HG02623 (cell line): ENCODE measurements around the gene PODNL1.
"Not testable (repeated sequence)": the region's sequence is repeated elsewhere in the genome, so short reads cannot be mapped to it uniquely, and the experiment has no call there.

Source experiments
- ATAC-seq: cut with Tn5 transposase; IDR thresholded peaks from one replicate; pipeline ENCODE4 v1.9.1; 2021; ENCODE audit warnings: moderate library complexity; ENCODE audit not compliant: unreplicated experiment

Gene PODNL1

DNA sequence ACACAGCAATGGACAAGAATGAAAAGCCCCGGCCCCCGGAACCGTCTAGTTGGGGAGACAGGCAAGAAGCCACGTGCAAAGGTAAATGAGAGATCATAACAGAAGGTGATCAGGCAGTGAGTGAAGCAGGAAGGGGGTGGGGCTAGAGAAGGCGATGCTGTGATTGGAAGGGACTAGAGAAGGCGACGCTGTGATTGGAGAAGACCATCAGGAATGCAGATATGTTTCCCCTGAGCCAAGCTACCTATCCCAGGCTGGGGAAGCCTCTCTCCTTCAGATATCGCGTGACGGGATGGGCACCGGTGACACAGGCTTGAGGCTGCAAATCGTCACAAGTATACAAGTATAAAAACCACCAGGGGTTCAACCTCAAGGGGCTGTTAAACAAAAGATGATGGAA, 35.9 kb upstream of the PODNL1 start:
- no peak for ATAC-seq

DNA sequence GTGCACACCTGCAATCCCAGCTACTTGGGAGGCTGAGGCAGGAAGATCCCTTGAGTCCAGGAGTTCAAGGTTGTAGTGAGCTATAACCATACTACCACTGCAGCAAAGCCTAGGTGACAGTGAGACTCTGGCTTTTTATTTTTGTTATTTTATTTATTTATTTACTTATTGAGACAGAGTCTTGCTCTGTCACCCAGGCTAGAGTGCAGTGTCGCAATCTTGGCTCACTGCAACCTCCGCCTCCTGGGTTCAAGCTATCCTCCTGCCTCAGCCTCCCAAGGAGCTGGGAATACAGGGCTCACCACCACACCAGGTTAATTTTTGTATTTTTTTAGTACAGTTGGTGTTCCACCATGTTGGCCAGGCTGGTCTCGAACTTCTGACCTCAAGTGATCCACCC, 35.3 kb upstream of the PODNL1 start:
- not testable (repeated sequence) for ATAC-seq

DNA sequence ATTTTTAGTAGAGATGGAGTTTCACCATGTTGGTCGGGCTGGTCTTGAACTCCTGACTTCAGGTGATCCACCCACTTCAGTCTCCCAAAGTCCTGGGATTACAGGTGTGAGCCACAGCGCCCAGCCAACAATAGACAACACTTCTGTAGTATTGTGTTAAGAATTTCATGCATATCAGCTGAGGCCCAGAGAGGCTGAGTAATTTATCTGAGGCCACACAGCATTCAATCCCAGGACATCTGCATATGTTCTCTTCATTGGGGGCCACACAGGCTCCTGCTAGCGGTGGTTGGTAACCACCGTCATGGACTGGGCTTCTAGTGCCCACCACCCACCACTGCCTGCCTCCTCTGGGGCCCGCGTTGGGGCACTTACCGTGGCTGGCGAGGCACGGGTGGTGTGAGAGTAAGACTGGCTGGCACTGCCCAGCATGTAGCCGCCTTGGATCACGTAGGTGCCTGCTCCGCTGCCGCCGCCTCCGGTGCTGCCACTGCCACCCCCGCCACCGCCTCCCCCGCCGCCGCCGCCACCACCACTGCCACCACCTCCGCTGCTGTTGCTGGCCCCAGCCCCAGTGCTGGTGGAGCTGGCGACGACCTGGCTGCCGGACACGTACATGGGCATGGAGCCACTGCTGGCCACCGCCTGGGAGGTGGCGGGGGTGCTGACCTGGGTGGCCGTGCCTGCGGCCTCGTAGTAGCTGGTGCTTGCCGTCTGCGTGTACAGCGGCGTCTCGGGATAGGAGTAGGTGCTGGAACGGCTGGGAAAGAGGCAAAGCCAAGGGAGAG, 34.3 kb upstream of the PODNL1 start:
- ATAC-seq = no peak

DNA sequence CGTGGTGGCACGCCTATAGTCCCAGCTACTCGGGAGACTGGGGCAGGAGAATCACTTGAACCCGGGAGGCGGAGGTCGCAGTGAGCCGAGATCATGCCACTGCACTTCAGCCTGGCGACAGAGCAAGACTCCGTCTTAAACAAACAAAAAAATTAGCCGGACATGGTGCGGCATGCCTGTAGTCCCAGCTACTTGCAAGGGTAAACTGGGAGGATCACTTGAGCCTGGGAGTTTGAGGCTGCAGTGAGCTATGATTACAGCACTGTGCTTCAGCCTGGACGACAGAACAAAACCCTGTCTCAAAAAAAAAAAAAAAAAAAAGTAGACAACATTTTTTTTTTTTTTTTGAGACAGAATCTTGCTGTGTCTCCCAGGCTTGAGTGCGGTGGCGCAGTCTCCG, 33.7 kb upstream of the PODNL1 start:
- not testable (repeated sequence) for ATAC-seq

DNA sequence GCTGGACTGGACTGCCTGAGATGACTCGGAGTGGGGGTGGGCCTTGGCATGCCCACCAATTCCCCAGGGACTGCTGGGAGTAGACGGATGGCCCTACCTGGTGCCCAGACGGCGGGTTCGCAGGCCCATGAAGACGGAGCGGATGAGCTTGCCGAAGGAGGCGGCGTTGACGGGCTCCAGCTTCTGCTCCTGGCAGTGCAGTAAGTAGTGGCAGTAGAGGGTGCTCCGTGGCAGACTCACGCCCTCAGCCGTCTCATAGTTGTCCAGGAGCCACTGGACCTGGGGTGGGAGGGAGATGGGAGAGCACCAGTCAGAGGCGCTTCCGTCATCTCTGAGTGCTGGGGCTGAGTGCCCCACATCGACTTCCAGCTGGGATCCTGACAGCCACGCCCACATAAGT, 31.7 kb upstream of the PODNL1 start:
- no peak for ATAC-seq

DNA sequence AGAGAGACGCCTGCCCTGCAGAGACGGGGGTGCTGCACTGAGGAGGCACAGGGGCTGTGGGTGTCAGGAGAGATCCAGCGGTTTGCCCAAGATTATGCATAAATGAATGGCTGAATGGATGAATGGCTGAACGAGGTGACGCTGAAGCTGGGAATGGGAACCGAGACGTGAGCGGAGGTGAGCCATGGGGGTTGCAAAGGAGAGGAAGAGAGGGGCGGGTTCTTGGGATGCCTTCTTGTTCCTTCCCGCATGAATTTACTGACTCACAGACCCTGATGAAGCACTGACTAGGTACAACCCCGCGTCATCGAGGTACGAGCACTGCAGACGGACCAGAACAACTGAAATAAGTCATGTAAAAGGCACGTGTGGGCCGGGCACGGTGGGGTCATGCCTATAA, 30.8 kb upstream of the PODNL1 start:
- ATAC-seq = no peak

DNA sequence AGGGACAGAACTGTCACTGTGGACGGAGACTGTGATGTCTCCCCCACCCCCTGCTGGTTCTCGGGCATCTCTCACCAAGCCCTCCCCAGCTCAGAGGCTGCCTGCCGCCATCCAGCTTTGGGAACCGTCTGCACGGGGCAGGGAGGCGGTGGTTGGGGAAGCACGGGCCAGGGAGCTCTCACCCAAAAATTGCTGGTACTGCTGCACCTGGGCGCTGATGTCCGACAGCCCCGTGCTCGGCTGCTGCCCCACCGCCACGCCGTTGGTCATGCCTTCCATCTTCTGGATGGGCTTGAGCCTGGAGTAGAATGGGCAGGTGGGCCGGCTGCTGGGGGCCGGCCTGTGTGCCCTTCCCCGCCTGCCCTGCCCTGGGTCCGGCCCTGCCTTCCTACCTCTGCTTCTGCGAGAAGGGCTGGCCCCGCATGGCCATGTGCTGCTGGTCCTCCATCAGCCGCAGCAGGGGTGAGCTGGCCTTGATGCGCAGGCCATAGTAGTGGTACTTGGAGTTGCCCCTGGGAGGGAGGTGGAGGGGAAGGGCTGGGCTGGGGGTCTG, 30.2 kb upstream of the PODNL1 start:
- no peak for ATAC-seq

DNA sequence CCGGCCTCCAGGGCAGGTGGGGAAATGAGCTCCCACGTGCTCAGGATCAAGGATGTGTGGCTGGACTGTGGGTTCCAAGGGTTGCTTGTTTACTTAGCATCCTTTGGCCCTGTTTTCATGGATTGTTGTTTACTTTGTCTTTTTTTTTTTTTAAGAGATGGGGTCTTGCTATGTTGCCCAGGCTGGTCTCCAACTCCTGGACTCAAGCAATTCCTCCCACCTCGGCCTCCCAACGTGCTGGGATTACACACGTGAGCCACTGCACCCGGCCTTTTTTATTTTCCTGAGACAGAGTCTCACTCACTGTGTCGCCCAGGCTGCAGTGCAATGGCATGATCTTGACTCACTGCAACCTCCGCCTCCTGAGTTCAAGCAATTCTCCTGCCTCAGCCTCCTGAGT, 29.0 kb upstream of the PODNL1 start:
- not testable (repeated sequence) for ATAC-seq

DNA sequence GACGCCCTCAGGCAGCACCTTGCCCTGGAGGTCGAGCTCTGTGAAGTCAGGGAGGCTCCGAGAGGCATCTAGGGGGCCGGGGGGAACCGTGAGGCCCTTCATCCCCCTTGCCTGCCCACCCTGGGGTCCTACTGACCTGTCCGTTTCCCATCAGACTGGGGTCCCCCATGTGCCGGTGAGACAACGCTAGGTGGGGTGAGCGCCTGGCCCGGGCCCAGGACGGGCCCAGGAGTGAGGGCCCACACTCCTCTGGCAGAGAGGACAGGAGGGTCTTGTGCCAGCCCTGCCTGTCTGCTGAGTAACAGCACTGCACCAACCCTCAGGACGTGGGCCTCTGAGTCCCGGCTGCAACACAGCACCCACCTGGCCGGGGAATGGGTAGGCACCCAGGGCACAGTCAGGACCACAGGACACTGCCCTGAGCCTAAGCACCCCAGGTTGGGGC, 28.5 kb upstream of the PODNL1 start:
- no peak for ATAC-seq

DNA sequence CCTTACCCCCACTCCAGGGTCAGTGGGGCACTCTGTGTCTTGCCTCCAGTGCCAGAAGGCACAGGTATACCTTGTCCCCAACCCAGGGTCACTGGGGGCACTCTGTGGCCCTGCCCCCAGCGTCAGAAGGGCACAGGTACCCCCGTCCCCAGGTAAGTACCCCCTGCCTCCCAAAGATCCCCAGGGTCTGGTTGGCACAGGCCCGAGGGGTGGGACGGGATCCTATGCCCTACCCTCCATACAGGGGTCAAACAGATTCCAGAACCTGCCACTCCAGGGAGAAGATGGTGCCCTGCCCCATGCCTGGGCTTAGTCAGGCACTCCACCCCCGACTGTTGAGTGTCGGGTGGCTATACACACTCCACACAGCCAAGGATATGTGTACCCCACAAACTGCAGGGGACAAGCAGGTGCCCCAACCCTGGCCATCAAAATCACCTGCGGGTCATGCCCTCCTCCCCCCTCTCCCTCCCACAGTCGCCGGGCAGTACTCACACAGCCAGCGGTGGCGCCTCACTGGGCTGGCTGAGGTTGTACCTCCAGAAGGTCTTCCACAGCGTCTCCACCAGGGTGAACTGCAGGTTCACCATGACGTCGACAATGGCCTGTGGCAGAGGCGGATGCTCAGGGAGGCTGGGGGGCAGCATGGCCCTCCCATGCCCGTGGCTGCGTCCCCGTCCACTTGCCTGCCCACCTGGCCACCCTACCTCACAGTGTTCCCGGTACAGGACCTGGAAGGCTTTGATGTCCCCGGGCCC, 27.9 kb upstream of the PODNL1 start:
- ATAC-seq = no peak

DNA sequence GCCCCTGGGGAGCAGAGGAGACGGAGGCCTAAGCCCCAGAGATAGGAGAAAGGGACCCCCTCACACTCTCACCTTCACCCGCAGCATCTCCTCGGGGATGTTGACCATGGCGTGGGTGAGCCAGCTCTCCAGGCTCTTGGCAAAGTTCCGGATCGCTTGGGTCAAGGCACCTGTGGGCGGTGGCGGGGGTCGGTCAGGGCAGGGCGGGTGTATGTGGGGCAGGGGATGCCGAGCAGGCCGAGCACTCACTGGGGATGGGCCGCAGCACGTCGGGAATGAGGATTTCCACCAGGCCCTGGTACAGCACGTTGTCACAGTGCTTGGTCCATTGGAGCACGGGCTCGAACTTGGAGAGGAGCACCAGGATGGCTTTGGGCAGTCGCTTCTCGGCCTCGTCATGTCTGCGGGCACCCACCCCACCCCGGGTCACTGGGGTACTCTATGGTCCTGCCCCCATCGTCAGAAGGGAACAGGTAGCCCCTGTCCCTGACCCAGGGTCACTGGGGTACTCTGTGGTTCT, 27.2 kb upstream of the PODNL1 start:
- no peak for ATAC-seq

DNA sequence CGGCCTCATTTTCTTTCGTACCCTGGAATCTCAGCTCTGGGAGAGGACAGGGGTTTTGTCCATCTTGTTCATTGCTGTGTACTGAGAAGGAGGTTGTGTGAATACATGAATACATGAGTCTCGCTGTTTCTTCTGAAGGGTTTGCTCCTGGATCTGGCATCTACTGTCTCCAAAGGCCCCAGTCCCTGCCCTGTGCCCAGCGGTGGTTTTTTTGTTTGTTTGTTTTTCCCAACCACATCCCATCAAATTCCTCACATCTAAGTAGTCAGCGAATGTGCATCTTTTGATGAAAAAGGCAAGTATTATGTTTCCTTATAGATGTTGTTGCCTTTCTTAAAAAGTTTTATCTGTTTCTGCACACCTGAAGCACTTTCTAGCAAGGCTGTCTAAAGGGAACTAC, 26.6 kb upstream of the PODNL1 start:
- no peak for ATAC-seq

DNA sequence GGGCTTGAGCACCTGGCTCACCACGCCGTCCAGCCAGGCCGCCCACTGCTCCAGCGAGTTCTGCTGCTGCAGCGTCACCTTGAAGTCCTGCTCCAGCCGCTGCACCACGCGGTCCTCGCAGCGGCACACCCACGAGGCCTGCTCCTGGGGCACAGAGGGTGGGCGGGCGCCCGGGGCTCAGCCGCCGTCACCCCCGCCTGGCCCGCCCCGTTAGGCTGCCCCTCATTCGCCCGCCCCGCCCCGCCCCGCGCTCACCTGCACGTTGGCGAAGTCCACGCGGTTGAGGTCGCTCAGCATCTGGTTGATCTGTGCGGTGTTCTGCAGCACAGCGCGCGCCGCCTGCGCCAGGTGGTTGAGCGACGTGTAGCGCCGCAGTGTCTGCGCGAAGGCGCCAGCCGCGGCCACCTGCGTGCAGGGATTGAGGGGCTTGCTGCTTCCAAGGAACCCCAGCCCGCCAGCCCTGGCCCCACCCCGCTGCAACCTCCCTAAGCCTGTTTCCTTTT, 25.4 kb upstream of the PODNL1 start:
- no peak for ATAC-seq

DNA sequence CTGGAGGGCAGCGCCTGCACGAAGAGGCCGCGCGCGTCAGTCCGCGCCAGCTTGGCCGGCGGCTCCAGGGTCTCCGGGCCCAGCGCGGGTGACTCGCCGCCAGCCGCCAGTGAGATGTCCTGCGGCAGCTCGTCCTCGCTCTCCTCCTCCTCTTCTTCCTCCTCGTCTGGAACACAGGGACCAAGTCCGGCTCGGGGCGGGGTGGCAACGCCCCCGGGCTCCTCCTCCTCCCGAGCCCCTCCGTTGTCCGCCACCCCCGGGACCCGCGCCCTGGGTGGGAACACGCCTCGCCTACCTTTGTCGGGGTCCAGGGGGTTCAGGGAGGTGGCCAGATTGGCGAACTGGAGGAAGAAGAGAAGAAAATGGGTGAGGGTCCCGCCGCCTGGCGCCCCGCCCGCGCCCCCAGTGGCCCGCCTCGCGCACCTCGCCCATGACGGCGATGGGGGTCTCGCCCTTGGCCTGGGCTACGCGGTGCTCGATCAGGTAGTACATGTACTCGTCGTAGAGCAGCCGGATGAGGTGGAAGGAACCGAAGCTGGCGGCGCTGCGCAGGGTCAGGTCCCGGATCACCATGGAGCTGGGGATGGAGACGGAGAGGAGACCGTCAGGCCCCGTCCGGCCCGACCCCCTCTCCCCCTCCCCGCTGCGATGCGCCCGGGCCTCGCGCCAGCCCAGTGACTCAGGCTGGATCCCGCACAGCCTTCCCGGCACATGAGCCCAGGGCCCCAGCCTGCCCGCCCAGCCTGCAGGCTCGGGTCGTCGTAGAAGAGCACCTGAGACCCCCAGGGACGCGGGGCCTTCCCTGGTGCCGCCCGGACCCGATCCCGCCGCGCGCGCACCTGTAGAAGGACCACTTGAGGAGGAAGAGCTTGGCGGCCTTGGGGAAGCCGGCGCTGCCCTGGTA, 24.7 kb upstream of the PODNL1 start:
- ATAC-seq = no peak

DNA sequence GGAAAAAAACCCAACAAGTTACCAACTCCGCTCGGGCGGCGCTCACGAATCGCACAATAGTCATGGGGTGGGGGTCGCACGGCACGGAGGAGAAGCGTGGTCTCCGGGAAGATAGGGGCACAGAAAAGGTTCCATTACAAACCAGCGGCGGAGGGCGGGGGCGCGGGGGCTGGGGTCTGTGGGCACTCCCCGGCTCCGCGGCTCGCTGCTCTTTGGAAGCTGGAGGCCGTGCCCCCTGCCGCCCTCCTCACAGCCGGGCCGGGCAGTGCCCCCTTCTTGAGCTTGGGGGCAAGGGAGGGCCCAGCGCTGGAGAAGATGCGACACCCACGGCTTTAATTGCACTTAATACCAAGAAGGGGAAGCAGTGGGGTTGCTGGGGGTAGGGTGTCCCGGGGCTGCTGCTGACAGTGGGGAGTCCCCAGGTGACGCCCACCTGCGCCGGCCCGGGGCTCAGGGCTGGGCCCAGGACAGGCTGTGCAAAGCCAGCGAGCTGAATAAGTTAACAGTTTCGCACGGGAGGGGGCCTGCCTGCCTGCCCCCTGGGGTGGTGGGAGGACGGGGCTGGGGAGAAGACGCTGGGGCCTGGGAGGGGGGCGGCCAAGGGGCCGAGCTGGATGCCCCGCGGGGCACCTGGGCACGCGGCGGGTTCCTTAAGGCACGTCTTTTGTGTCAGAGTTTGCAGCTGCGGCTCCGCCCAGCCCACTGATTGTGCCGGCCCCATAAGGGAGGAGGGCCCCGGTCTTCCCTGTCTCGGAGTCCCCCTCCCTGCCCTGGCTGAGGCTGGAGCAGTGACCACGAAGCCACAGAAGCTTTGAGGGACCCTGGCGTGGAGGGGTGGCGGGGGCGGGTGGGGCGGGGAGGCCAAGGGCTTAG, 23.8 kb upstream of the PODNL1 start:
- no peak for ATAC-seq

DNA sequence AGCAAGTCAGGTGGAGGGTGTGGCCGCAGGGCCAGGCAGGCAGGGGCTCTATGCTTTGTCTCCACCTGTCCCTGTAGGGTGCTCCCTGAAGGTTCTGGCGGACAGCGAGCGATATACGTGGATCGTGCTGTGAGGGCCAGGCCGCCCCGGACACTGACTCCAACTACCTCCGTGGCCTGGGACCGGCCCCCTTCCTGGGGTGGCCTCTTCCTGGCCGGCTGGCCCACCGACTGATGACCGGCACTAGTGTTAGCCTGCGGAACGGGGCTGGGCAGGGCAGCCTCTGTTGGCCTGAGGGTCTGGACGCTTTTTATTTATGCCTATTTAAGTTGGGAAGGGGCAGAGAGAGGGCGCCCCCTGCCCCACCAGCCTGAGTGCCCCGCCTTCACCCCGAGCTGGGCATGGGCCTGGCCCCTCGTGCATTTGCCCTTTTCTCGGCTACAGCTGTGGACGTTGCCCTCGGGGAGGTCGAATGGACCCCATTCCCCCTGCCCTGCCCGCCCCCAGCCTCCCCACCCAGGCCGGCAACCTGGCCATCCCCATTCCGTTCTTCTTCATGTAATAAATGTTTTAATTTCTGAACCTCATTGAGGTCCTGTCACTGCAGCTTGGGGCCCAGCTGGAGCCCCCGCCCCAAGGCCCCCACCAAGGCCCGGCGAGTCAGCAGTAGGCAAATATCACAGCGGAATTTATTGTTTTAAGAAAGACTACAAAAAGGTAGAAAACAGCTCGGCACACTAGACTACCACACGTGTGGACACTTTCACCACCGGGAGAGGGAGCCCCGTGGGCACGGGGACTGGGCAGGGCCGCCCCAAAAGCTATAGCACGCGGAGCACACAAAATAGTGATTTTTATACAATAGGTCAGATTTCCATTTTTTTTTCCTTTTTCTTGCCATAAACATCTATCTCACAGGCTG, 22.9 kb upstream of the PODNL1 start:
- ATAC-seq = no peak

DNA sequence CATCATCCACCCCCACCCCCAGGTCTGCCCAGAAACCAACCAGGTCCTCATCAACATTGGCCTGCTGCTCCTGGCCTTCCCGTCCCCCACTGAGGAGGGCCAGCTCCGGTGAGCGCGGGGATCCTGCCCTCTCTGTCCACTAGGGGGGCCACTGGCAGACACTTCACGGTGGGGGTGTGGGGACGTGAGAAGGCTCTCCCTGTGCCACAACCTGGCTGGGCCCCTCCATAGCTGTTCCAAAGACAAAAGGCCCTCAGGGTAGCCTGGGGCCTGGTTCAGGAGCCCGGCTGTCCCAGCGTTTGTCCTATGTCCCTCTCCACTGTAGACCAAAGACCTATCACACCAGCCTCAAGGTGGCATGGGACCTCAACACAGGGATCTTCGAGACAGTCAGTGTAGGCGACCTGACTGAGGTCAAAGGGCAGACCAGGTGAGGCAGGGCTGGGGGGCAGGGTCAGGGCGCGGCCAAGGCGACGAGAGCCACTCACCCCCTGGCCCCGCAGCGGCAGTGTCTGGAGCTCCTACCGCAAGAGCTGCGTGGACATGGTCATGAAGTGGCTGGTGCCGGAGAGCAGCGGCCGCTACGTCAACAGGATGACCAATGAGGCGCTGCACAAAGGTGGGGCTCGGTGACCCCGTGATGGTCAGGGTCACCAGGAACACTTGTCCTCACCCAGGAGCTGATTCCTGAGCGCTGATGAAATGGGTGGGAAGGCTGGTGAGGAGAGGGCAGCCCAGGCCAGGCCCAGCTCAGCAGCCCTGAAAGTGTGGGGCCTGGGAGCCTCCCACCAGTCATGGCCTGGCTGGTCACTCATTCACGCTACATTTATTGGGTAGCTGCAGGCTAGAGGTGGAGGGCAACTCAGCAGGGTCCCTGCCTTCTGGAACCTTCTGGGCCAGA, 22.0 kb upstream of the PODNL1 start:
- no peak for ATAC-seq
